Uterus (tissue), 2 donors: ENCODE measurements around the gene COA1.

Source experiments
- CTCF ChIP-seq, 4 experiments: fragments of 200-600 bp in 2 of 4; fragments of 450-650 bp in 2 of 4; sonication (generic) in 2 of 4; IDR thresholded peaks; one replicate each; pipeline ENCODE4 v1.5.1; 2016 to 2019; ENCODE audit warnings: antibody characterized with exemption in 4 of 4, mild to moderate bottlenecking in 2 of 4, moderate library complexity in 1 of 4
- POLR2A ChIP-seq, 2 donors: fragments of 450-650 bp; IDR thresholded peaks; one replicate each; pipeline ENCODE4 v1.6.1; 2016; ENCODE audit warnings: antibody characterized with exemption in 2 of 2, mild to moderate bottlenecking in 1 of 2, moderate library complexity in 1 of 2

- TF ChIP-seq CTCF (IDR thresholded peaks at IDR 0.05) (no peak), POLR2A (IDR thresholded peaks at IDR 0.05) (no peak)
Observed at GRCh38 chr7:43686991-43687390, 42.3 kb downstream of the COA1 start.
